OCI-LY7 (cell line): ENCODE measurements around the gene RNF103. TPM values are rescaled to one million over a fixed set of nuclear protein-coding genes. Genes with fewer than 3 reads are reported as not detected.

ENCODE experiments used
- BruUV-seq: library from RNA; stranded (reverse); fragments of 400-500 nt; replicated peaks from 2 replicates; lab custom pipeline; 2021; lab: Mats Ljungman, UMichigan
- CTCF ChIA-PET: fragments of 300-600 bp; sonication (Branson Sonifier 250); formaldehyde crosslinking; loops from one replicate; lab custom pipeline; 2022; ENCODE audit warnings: antibody characterized with exemption; ENCODE audit not compliant: unreplicated experiment; lab: Charles Lee
- POLR2A ChIA-PET: fragments of 300-600 bp; sonication (Branson Sonifier 250); formaldehyde crosslinking; loops from one replicate; lab custom pipeline; 2022; ENCODE audit warnings: antibody characterized with exemption; lab: Charles Lee
- DNase-seq: peaks from one replicate; pipeline ENCODE4 v3.0.0-alpha.2; 2015; ENCODE audit warnings: low spot score
- H2AFZ ChIP-seq: fragments of 200-600 bp; sonication (generic), shearing (Covaris generic); 2 replicates; pipeline ENCODE4 v1.6.1; 2014; ENCODE audit warnings: mild to moderate bottlenecking, antibody characterized with exemption, low read length, moderate library complexity
- H3K27ac ChIP-seq: fragments of 200-600 bp; sonication (generic); 2 replicates; pipeline ENCODE4 v1.5.1; 2014; ENCODE audit warnings: mixed run types, low read depth, mild to moderate bottlenecking, moderate library complexity, low read length, inconsistent platforms; ENCODE audit not compliant: poor library complexity, severe bottlenecking
- H3K36me3 ChIP-seq: fragments of 200-600 bp; sonication (generic); 2 replicates; pipeline ENCODE4 v1.6.1; 2014; ENCODE audit warnings: mild to moderate bottlenecking, antibody characterized with exemption, low read length, moderate library complexity, mixed read lengths; ENCODE audit not compliant: insufficient read depth
- H3K4me1 ChIP-seq: fragments of 200-600 bp; sonication (generic); 2 replicates; pipeline ENCODE4 v1.5.1; 2014; ENCODE audit warnings: mild to moderate bottlenecking, low read length; ENCODE audit not compliant: insufficient read depth, poor library complexity, severe bottlenecking
- H3K4me2 ChIP-seq: fragments of 200-600 bp; sonication (generic); 2 replicates; pipeline ENCODE4 v1.6.1; 2014; ENCODE audit warnings: mild to moderate bottlenecking, low read length
- H3K4me3 ChIP-seq: fragments of 200-600 bp; sonication (generic); 2 replicates; pipeline ENCODE4 v1.5.1; 2014; ENCODE audit warnings: mild to moderate bottlenecking, low read depth, low read length; ENCODE audit not compliant: poor library complexity, severe bottlenecking
- H3K79me2 ChIP-seq: fragments of 200-600 bp; sonication (generic); 2 replicates; pipeline ENCODE4 v1.6.1; 2016; ENCODE audit warnings: low read depth, mild to moderate bottlenecking, low read length, moderate library complexity, mixed read lengths; ENCODE audit not compliant: insufficient read depth
- H3K9me2 ChIP-seq: fragments of 200-600 bp; sonication (generic); 2 replicates; pipeline ENCODE4 v1.6.1; 2016; ENCODE audit warnings: mild to moderate bottlenecking, low read length, mixed read lengths; ENCODE audit not compliant: insufficient read depth
- H3K9me3 ChIP-seq: fragments of 200-600 bp; sonication (generic); 2 replicates; pipeline ENCODE4 v1.6.1; 2014; ENCODE audit warnings: mild to moderate bottlenecking, mixed run types, low read length, mixed read lengths
- H4K20me1 ChIP-seq: fragments of 200-600 bp; sonication (generic); 2 replicates; pipeline ENCODE4 v1.6.1; 2014; ENCODE audit warnings: mild to moderate bottlenecking, antibody characterized with exemption, low read length, moderate library complexity, mixed read lengths; ENCODE audit not compliant: insufficient read depth
- CTCF ChIP-seq: fragments of 200-600 bp; sonication (generic); conservative IDR thresholded peaks from 2 replicates; pipeline ENCODE4 v1.5.1; 2014; ENCODE audit warnings: mild to moderate bottlenecking, antibody characterized with exemption, low read length, moderate library complexity, mixed read lengths
- EZH2phosphoT487 ChIP-seq: fragments of 200-600 bp; sonication (generic); IDR thresholded peaks from 2 replicates; pipeline ENCODE4 v1.6.1; 2018; ENCODE audit warnings: low read depth, borderline replicate concordance, mild to moderate bottlenecking, mixed run types, antibody characterized with exemption, low read length, moderate library complexity, mixed read lengths
- intact Hi-C: fragments of 100-400 bp; cut with micrococcal nuclease; formaldehyde crosslinking; loops from one replicate; pipeline ENCODE4 v1.10.0; 2022; ENCODE audit not compliant: unreplicated experiment
- total RNA-seq, 2 experiments: library from RNA; depleted of rRNA in 1 of 2; stranded (reverse); fragments of >200 nt in 1 of 2; shearing (Covaris generic) in 1 of 2; gene quantifications; 2 replicates each; pipeline ENCODE4 v1.2.3, GENCODE V29; 2014 to 2022

Gene RNF103
- total RNA-seq, 2 experiments from 2014 or later = 12.9 to 17.2 TPM

DNA sequence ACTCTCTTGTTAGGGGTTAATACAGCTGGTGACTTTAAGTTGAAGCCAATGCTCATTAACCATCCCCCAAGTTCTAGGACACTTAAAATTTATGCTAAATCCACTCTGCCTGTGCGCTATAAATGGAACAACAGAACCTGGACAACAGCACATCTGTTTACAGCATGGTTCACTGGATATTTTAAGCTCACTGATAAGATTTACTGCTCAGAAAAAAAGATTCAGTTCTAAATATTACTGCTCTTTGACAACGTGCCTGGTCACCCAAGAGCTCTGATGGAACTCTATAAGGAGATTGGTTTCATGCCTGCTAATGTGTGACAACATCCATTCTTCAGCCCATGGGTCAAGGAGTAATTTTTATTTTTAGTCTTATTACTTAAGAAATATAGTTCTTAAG, 27.5 kb downstream of the RNF103 start:
- H4K20me1 ChIP-seq = no peaks in the 10 kb centered on the region
- no peak overlapping the region for H3K4me2 ChIP-seq
- ChIA-PET POLR2A (interaction anchor here (1.1 to 1.2 kb wide), 2 partner anchors 22 to 23 kb away, joined by 3 read pairs; no protein-coding TSS in a partner anchor), CTCF (no interaction called here)
- no peak for DNase-seq
- H3K4me3 ChIP-seq = no peak overlapping the region
- BruUV-seq = no TSS peak
- H3K79me2 ChIP-seq = no peaks in the 10 kb centered on the region
- no peaks in the 10 kb centered on the region for H3K9me2 ChIP-seq
- intact Hi-C loops = no loop called here
- H2AFZ ChIP-seq = no peak overlapping the region
- H3K4me1 ChIP-seq = no peaks in the 10 kb centered on the region
- no peak for TF ChIP-seq CTCF
- TF ChIP-seq EZH2phosphoT487 = no peak
- H3K27ac ChIP-seq = no peak overlapping the region
- H3K36me3 ChIP-seq = no peaks in the 10 kb centered on the region
- no peaks in the 10 kb centered on the region for H3K9me3 ChIP-seq

DNA sequence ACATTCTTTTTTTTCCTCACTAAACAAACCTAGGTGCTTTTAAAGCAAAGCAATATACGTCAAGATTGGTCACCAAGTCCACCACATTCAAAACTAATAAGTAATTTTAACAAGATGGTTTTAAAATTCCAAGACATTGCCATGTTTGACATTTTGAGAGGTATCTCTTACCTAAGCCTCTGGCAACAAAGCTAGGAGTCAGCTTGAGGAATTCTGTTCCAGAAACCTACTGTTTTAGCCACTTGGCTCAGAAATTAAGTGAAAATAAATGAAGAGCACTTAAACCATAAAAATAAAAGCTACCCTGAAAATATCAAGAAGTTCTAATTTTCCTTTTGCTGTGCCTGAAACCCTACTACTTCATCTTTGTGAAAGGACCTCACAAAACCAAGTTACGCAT, 30.4 kb downstream of the RNF103 start:
- BruUV-seq = no TSS peak
- CTCF ChIA-PET = no interaction called here
- H3K36me3 ChIP-seq = no peaks in the 10 kb centered on the region

More for the DNA sequence above, 30.4 kb downstream of the RNF103 start:
- POLR2A ChIA-PET = no interaction called here
- Histone ChIP-seq H3K4me1 (no peaks in the 10 kb centered on the region), H2AFZ (no peak overlapping the region), H4K20me1 (no peaks in the 10 kb centered on the region), H3K9me3 (no peaks in the 10 kb centered on the region), H3K27ac (no peak overlapping the region), H3K4me3 (no peak overlapping the region), H3K4me2 (no peak overlapping the region), H3K9me2 (no peaks in the 10 kb centered on the region), H3K79me2 (no peaks in the 10 kb centered on the region)
- no peak for DNase-seq
- intact Hi-C loops = no loop called here
- TF ChIP-seq EZH2phosphoT487 (no peak), CTCF (no peak)
